Activated CD4-positive, alpha-beta T cell treated with anti-CD3 and anti-CD28 coated beads, Interleukin-2, amount 50 U/mL, for 24 hours (primary cell): ENCODE measurements around the gene HOXB5.

ENCODE experiments used
- DNase-seq, 2 donors: peaks; one replicate each; pipeline ENCODE4 v3.0.0-alpha.2; 2020; ENCODE audit warnings: low read depth in 1 of 2, low spot score in 1 of 2

The HOXB5 gene

GRCh38 chr17:48576479-48577309 lies 16.9 kb downstream of the HOXB5 start:
- no peak for DNase-seq

GRCh38 chr17:48575673-48576478 lies 17.7 kb downstream of the HOXB5 start:
- no peak for DNase-seq

GRCh38 chr17:48575066-48575582 lies 18.5 kb downstream of the HOXB5 start:
- DNase-seq, result no peak

- no peak for DNase-seq
Observed at GRCh38 chr17:48574505-48575065, 19.0 kb downstream of the HOXB5 start.

- DNase-seq, result no peak
Observed at GRCh38 chr17:48571826-48572417, 21.7 kb downstream of the HOXB5 start.

- no peak for DNase-seq
Observed at GRCh38 chr17:48571024-48571818, 22.4 kb downstream of the HOXB5 start.

GRCh38 chr17:48570325-48571023 lies 23.1 kb downstream of the HOXB5 start:
- DNase-seq, result no peak

GRCh38 chr17:48569674-48570324 lies 23.8 kb downstream of the HOXB5 start:
- DNase-seq, result no peak

GRCh38 chr17:48569240-48569582 lies 24.4 kb downstream of the HOXB5 start:
- no peak for DNase-seq

- DNase-seq, result no peak
Observed at GRCh38 chr17:48568499-48569239, 24.9 kb downstream of the HOXB5 start.

GRCh38 chr17:48567646-48568354 lies 25.8 kb downstream of the HOXB5 start:
- DNase-seq, result no peak

- no peak for DNase-seq
Observed at GRCh38 chr17:48567209-48567608, 26.4 kb downstream of the HOXB5 start.

GRCh38 chr17:48566717-48567116 lies 26.9 kb downstream of the HOXB5 start:
- DNase-seq, result no peak

- no peak for DNase-seq
Observed at GRCh38 chr17:48565925-48566710, 27.5 kb downstream of the HOXB5 start.

- no peak for DNase-seq
Observed at GRCh38 chr17:48565022-48565554, 28.5 kb downstream of the HOXB5 start.

- DNase-seq, result no peak
Observed at GRCh38 chr17:48564188-48565021, 29.2 kb downstream of the HOXB5 start.
